Measurements from ENCODE around the gene CFAP46.

Gene CFAP46

GRCh38 chr10:132790934-132791829 is 151.2 kb downstream of the CFAP46 start:
- H3K4me1 ChIP-seq (ENCODE audit: insufficient read depth, low read length, poor library complexity, severe bottlenecking) = no peaks in the 10 kb centered on the region
- TF ChIP-seq, protein P1, sequence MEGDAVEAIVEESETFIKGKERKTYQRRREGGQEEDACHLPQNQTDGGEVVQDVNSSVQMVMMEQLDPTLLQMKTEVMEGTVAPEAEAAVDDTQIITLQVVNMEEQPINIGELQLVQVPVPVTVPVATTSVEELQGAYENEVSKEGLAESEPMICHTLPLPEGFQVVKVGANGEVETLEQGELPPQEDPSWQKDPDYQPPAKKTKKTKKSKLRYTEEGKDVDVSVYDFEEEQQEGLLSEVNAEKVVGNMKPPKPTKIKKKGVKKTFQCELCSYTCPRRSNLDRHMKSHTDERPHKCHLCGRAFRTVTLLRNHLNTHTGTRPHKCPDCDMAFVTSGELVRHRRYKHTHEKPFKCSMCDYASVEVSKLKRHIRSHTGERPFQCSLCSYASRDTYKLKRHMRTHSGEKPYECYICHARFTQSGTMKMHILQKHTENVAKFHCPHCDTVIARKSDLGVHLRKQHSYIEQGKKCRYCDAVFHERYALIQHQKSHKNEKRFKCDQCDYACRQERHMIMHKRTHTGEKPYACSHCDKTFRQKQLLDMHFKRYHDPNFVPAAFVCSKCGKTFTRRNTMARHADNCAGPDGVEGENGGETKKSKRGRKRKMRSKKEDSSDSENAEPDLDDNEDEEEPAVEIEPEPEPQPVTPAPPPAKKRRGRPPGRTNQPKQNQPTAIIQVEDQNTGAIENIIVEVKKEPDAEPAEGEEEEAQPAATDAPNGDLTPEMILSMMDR (conservative IDR thresholded peaks at IDR 0.05; ENCODE audit: low read length) = no peak
- TF ChIP-seq EZH2phosphoT487 (IDR thresholded peaks at IDR 0.05; ENCODE audit: borderline replicate concordance) = no peak
- no peaks in the 10 kb centered on the region for H4K20me1 ChIP-seq (ENCODE audit: insufficient read depth, low read length, poor library complexity, severe bottlenecking)
- H3K79me2 ChIP-seq (ENCODE audit: insufficient read depth, low read length) = no peaks in the 10 kb centered on the region
- no peaks in the 10 kb centered on the region for H3K36me3 ChIP-seq (ENCODE audit: insufficient read depth, low read length)
- H3K9ac ChIP-seq (ENCODE audit: low read depth, low read length, poor library complexity, severe bottlenecking) = no peak overlapping the region
- no peaks in the 10 kb centered on the region for H3F3A ChIP-seq (ENCODE audit: low read depth)
- no peak overlapping the region for H3K4me3 ChIP-seq (ENCODE audit: low read length, poor library complexity, severe bottlenecking)
- H3K27me3 ChIP-seq (ENCODE audit: insufficient read depth, low read length, poor library complexity, severe bottlenecking) = no peaks in the 10 kb centered on the region
- no peaks in the 10 kb centered on the region for H3K9me2 ChIP-seq (replicated peaks; ENCODE audit: low read depth, low read length)
- no peaks in the 10 kb centered on the region for H3K9me3 ChIP-seq (ENCODE audit: insufficient read depth, low read depth, low read length)
- H2AFZ ChIP-seq (ENCODE audit: low read length) = no peak overlapping the region
- H3K4me2 ChIP-seq (ENCODE audit: low read depth, low read length, poor library complexity, severe bottlenecking) = no peak overlapping the region

DNA sequence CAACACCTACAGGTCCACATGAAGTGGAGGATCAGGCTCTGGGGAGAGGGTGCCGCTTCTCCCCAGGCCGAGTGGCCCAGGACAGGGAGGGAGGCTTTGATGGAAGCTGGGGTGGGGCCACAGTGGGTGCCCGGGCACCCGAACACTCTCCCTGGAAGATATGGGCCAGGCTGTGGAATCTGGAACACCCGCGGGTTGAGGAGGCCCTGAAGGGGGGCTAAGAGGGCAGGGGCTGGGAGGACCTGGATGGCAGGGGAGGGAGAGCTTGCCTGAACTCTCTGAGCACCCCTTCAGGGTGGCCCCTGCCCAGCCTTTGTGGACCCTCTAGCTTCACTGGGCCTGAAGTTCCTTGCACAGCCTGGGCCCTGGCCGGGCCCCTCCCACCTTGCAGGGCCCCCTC is 151.9 kb downstream of the CFAP46 start:
- Histone ChIP-seq H4K20me1 (ENCODE audit: insufficient read depth, low read length, poor library complexity, severe bottlenecking) (no peaks in the 10 kb centered on the region), H3F3A (ENCODE audit: low read depth) (no peaks in the 10 kb centered on the region), H3K4me1 (ENCODE audit: insufficient read depth, low read length, poor library complexity, severe bottlenecking) (no peaks in the 10 kb centered on the region), H2AFZ (ENCODE audit: low read length) (no peak overlapping the region), H3K4me2 (ENCODE audit: low read depth, low read length, poor library complexity, severe bottlenecking) (no peak overlapping the region), H3K9me3 (ENCODE audit: insufficient read depth, low read depth, low read length) (no peaks in the 10 kb centered on the region), H3K79me2 (ENCODE audit: insufficient read depth, low read length) (no peaks in the 10 kb centered on the region), H3K4me3 (ENCODE audit: low read length, poor library complexity, severe bottlenecking) (no peak overlapping the region), H3K9me2 (replicated peaks; ENCODE audit: low read depth, low read length) (no peaks in the 10 kb centered on the region), H3K36me3 (ENCODE audit: insufficient read depth, low read length) (no peaks in the 10 kb centered on the region), H3K27me3 (ENCODE audit: insufficient read depth, low read length, poor library complexity, severe bottlenecking) (no peaks in the 10 kb centered on the region), H3K9ac (ENCODE audit: low read depth, low read length, poor library complexity, severe bottlenecking) (no peak overlapping the region)
- TF ChIP-seq EZH2phosphoT487 (IDR thresholded peaks at IDR 0.05; ENCODE audit: borderline replicate concordance) = no peak
- TF ChIP-seq, protein P1 (conservative IDR thresholded peaks at IDR 0.05; ENCODE audit: low read length) = no peak

GRCh38 chr10:132789659-132790148 is 152.7 kb downstream of the CFAP46 start:
- no peak overlapping the region for H3K4me2 ChIP-seq (ENCODE audit: low read depth, low read length, poor library complexity, severe bottlenecking)
- no peak overlapping the region for H3K4me3 ChIP-seq (ENCODE audit: low read length, poor library complexity, severe bottlenecking)
- H3K9ac ChIP-seq (ENCODE audit: low read depth, low read length, poor library complexity, severe bottlenecking) = no peak overlapping the region
- H3K4me1 ChIP-seq (ENCODE audit: insufficient read depth, low read length, poor library complexity, severe bottlenecking) = no peaks in the 10 kb centered on the region
- no peaks in the 10 kb centered on the region for H3K9me2 ChIP-seq (replicated peaks; ENCODE audit: low read depth, low read length)
- H3K9me3 ChIP-seq (ENCODE audit: insufficient read depth, low read depth, low read length) = no peaks in the 10 kb centered on the region
- no peak for TF ChIP-seq EZH2phosphoT487 (IDR thresholded peaks at IDR 0.05; ENCODE audit: borderline replicate concordance)
- TF ChIP-seq, protein P1 (conservative IDR thresholded peaks at IDR 0.05; ENCODE audit: low read length) = no peak
- no peaks in the 10 kb centered on the region for H4K20me1 ChIP-seq (ENCODE audit: insufficient read depth, low read length, poor library complexity, severe bottlenecking)
- H3K79me2 ChIP-seq (ENCODE audit: insufficient read depth, low read length) = no peaks in the 10 kb centered on the region
- H2AFZ ChIP-seq (ENCODE audit: low read length) = no peak overlapping the region
- H3K27me3 ChIP-seq (ENCODE audit: insufficient read depth, low read length, poor library complexity, severe bottlenecking) = no peaks in the 10 kb centered on the region
- no peaks in the 10 kb centered on the region for H3F3A ChIP-seq (ENCODE audit: low read depth)
- no peaks in the 10 kb centered on the region for H3K36me3 ChIP-seq (ENCODE audit: insufficient read depth, low read length)
